Activated naive CD4-positive, alpha-beta T cell treated with Interleukin-2 at 50 U/mL for 16 hours (primary cell): ENCODE data around the gene MAP7D1.
A peak's percentile ranks its signal among the peaks of the same experiment; 100 is the strongest.
"Not testable (repeated sequence)": the region's sequence is repeated elsewhere in the genome, so short reads cannot be mapped to it uniquely, and the experiment has no call there.

ENCODE experiments used
- DNase-seq: peaks from one replicate; pipeline ENCODE4 v3.0.0-alpha.2; 2020

Gene MAP7D1

GRCh38 chr1:36172017-36172747, 16.2 kb downstream of the MAP7D1 start:
- no peak for DNase-seq

- DNase-seq, result no peak
These were observed 17.0 kb downstream of the MAP7D1 start for GRCh38 chr1:36172983-36173382.

GRCh38 chr1:36174713-36175112, 18.8 kb downstream of the MAP7D1 start:
- no peak for DNase-seq

GRCh38 chr1:36175137-36176095, 19.5 kb downstream of the MAP7D1 start:
- no peak for DNase-seq

- no peak for DNase-seq
These were observed 20.4 kb downstream of the MAP7D1 start for GRCh38 chr1:36176106-36176949.

GRCh38 chr1:36177589-36178431, 21.9 kb downstream of the MAP7D1 start:
- no peak for DNase-seq

- no peak for DNase-seq
These were observed 22.7 kb downstream of the MAP7D1 start for GRCh38 chr1:36178471-36179219.

- DNase-seq, result no peak
These were observed 23.2 kb downstream of the MAP7D1 start for GRCh38 chr1:36179220-36179600.

GRCh38 chr1:36182734-36183133, 26.8 kb downstream of the MAP7D1 start:
- no peak for DNase-seq

- DNase-seq, result no peak
These were observed 27.4 kb downstream of the MAP7D1 start for GRCh38 chr1:36183309-36183856.

GRCh38 chr1:36187800-36188593, 32.0 kb downstream of the MAP7D1 start:
- peak; percentile 80 for DNase-seq

- not testable (repeated sequence) for DNase-seq
These were observed 40.8 kb downstream of the MAP7D1 start for GRCh38 chr1:36196805-36197204.

- DNase-seq, result no peak
These were observed 42.7 kb downstream of the MAP7D1 start for GRCh38 chr1:36198641-36199040.

- DNase-seq, result no peak
These were observed 44.2 kb downstream of the MAP7D1 start for GRCh38 chr1:36199934-36200741.

- no peak for DNase-seq
These were observed 47.1 kb downstream of the MAP7D1 start for GRCh38 chr1:36203027-36203553.

GRCh38 chr1:36203554-36204346, 47.8 kb downstream of the MAP7D1 start:
- no peak for DNase-seq

GRCh38 chr1:36204347-36204909, 48.5 kb downstream of the MAP7D1 start:
- no peak for DNase-seq
